CD4-positive, alpha-beta T cell (primary cell): ENCODE results near the gene TMEM108. TPM values are rescaled to one million over a fixed set of nuclear protein-coding genes. Genes with fewer than 3 reads are reported as not detected.

Experiments used
- ATAC-seq: fragments of 200-7000 bp; cut with Tn5 transposase; one replicate; pipeline ENCODE4 v1.10.0; 2022; ENCODE audit warnings: mild to moderate bottlenecking; ENCODE audit not compliant: poor library complexity
- CTCF ChIA-PET: fragments of 350-600 bp; sonication (Branson Sonifier 250); formaldehyde crosslinking; loops from one replicate; lab custom pipeline; 2021; ENCODE audit warnings: antibody characterized with exemption, inconsistent platforms; lab: Charles Lee
- POLR2A ChIA-PET: fragments of 350-600 bp; sonication (Branson Sonifier 250); formaldehyde crosslinking; loops from one replicate; lab custom pipeline; 2021; ENCODE audit warnings: antibody characterized with exemption, inconsistent platforms; lab: Charles Lee
- DNase-seq, 14 experiments: peaks; one replicate each; pipeline ENCODE4 v3.0.0-alpha.2; 2013 to 2020; ENCODE audit warnings: mixed read lengths in 2 of 14
- H3K27ac ChIP-seq, 2 donors: one replicate each; pipeline versions ENCODE4 v1.5.1 to v1.7.0; 2013; ENCODE audit warnings: low read length in 2 of 2, low read depth in 1 of 2, mild to moderate bottlenecking in 1 of 2
- H3K27me3 ChIP-seq, 2 experiments: 1 replicate in 1 of 2; 2 replicates in 1 of 2; pipeline versions ENCODE4 v1.6.1 to v1.7.0; 2013; ENCODE audit warnings: low read length in 2 of 2, control low read depth in 1 of 2, mild to moderate bottlenecking in 1 of 2, moderate library complexity in 1 of 2; ENCODE audit not compliant: insufficient read depth in 2 of 2, control insufficient read depth in 1 of 2
- H3K36me3 ChIP-seq: one replicate; pipeline ENCODE4 v1.6.1; 2013; ENCODE audit warnings: low read length, control low read depth; ENCODE audit not compliant: insufficient read depth
- H3K4me1 ChIP-seq: one replicate; pipeline ENCODE4 v1.6.1; 2013; ENCODE audit warnings: low read length, control low read depth; ENCODE audit not compliant: insufficient read depth
- H3K4me3 ChIP-seq: one replicate; pipeline ENCODE4 v1.5.1; 2013; ENCODE audit warnings: mild to moderate bottlenecking, low read length, moderate library complexity
- H3K9me3 ChIP-seq, 2 experiments: 1 replicate in 1 of 2; 2 replicates in 1 of 2; pipeline versions ENCODE4 v1.6.1 to v1.7.0; 2013; ENCODE audit warnings: low read length in 2 of 2, mild to moderate bottlenecking in 2 of 2, control low read depth in 1 of 2, moderate library complexity in 1 of 2; ENCODE audit not compliant: control insufficient read depth in 1 of 2, insufficient read depth in 1 of 2
- H3K27ac Mint-ChIP-seq: one replicate; pipeline ENCODE4 v1.8.0; 2020; ENCODE audit warnings: mixed read lengths
- H3K27me3 Mint-ChIP-seq: one replicate; pipeline ENCODE4 v1.8.0; 2021; ENCODE audit warnings: mixed read lengths
- H3K36me3 Mint-ChIP-seq: one replicate; pipeline ENCODE4 v1.8.0; 2021; ENCODE audit warnings: low read depth, mixed read lengths
- H3K4me1 Mint-ChIP-seq: one replicate; pipeline ENCODE4 v1.8.0; 2021; ENCODE audit warnings: low read depth, mixed read lengths
- H3K4me3 Mint-ChIP-seq: one replicate; pipeline ENCODE4 v1.8.0; 2020; ENCODE audit warnings: mild to moderate bottlenecking, mixed read lengths
- H3K9me3 Mint-ChIP-seq: one replicate; pipeline ENCODE4 v1.8.0; 2020; ENCODE audit warnings: mixed read lengths
- CTCF ChIP-seq: fragments of 200-600 bp; IDR thresholded peaks from one replicate; pipeline ENCODE4 v1.8.0; 2022; ENCODE audit warnings: antibody characterized with exemption, mild to moderate bottlenecking
- intact Hi-C, 2 experiments: fragments of 100-400 bp; cut with DNase I in 1 of 2; cut with micrococcal nuclease in 1 of 2; formaldehyde crosslinking; loops; one replicate each; pipeline versions ENCODE4 v1.15.1 to v1.9.0; 2023 to 2025; cut with DNase I, micrococcal nuclease
- total RNA-seq, 174 experiments: library from RNA in 2 of 174; stranded (reverse) in 2 of 174; gene quantifications; one replicate each; pipeline ENCODE4 v1.2.3 and lab custom pipeline; 2021 to 2026

The TMEM108 gene
- total RNA-seq, 2 experiments from 2014 or later, result not detected

GRCh38 chr3:133092681-133093080 is 54.5 kb downstream of the TMEM108 start:
- Mint-ChIP-seq H3K27ac (no peak overlapping the region), H3K4me3 (no peak overlapping the region), H3K4me1 (no peaks in the 10 kb centered on the region), H3K9me3 (no peaks in the 10 kb centered on the region), H3K36me3 (no peaks in the 10 kb centered on the region), H3K27me3 (no peaks in the 10 kb centered on the region)
- H3K36me3 ChIP-seq, result no peaks in the 10 kb centered on the region
- H3K27me3 ChIP-seq, result peaks cover 0 to 2% of the 10 kb centered on the region in 2 experiments
- ATAC-seq (no peak), DNase-seq (no peak)
- POLR2A ChIA-PET, result no interaction called here
- TF ChIP-seq CTCF, result no peak
- no peaks in the 10 kb centered on the region for H3K4me1 ChIP-seq
- intact Hi-C loops, result no loop called here
- no peak overlapping the region for H3K27ac ChIP-seq
- H3K9me3 ChIP-seq, result no peaks in the 10 kb centered on the region
- CTCF ChIA-PET, result no interaction called here
- H3K4me3 ChIP-seq, result no peak overlapping the region

GRCh38 chr3:133093366-133093765 is 55.2 kb downstream of the TMEM108 start:
- CTCF ChIA-PET, result no interaction called here
- TF ChIP-seq CTCF, result no peak
- DNase-seq (no peak), ATAC-seq (no peak)
- H3K9me3 Mint-ChIP-seq, result no peaks in the 10 kb centered on the region
- no peaks in the 10 kb centered on the region for H3K4me1 ChIP-seq
- POLR2A ChIA-PET, result no interaction called here
- no peaks in the 10 kb centered on the region for H3K9me3 ChIP-seq
- no peaks in the 10 kb centered on the region for H3K27me3 Mint-ChIP-seq
- H3K36me3 ChIP-seq, result no peaks in the 10 kb centered on the region
- H3K4me3 Mint-ChIP-seq, result no peak overlapping the region
- H3K4me1 Mint-ChIP-seq, result no peaks in the 10 kb centered on the region
- no peak overlapping the region for H3K27ac Mint-ChIP-seq
- H3K27ac ChIP-seq, result no peak overlapping the region
- intact Hi-C loops, result no loop called here
- H3K27me3 ChIP-seq, result peaks cover 0 to 2% of the 10 kb centered on the region in 2 experiments
- no peaks in the 10 kb centered on the region for H3K36me3 Mint-ChIP-seq
- no peak overlapping the region for H3K4me3 ChIP-seq

- POLR2A ChIA-PET, result no interaction called here
- Histone ChIP-seq H3K4me1 (no peaks in the 10 kb centered on the region), H3K27me3 (peaks cover 0 to 2% of the 10 kb centered on the region in 2 experiments), H3K9me3 (no peaks in the 10 kb centered on the region), H3K36me3 (no peaks in the 10 kb centered on the region), H3K27ac (no peak overlapping the region), H3K4me3 (no peak overlapping the region)
- ATAC-seq (no peak), DNase-seq (no peak)
- no peak for TF ChIP-seq CTCF
- H3K4me1 Mint-ChIP-seq, result no peaks in the 10 kb centered on the region
- no peaks in the 10 kb centered on the region for H3K9me3 Mint-ChIP-seq
- no peaks in the 10 kb centered on the region for H3K36me3 Mint-ChIP-seq
- intact Hi-C loops, result no loop called here
- H3K27ac Mint-ChIP-seq, result no peak overlapping the region
- no peak overlapping the region for H3K4me3 Mint-ChIP-seq
- CTCF ChIA-PET, result no interaction called here
- peaks cover 3% of the 10 kb centered on the region for H3K27me3 Mint-ChIP-seq
These were observed 58.9 kb downstream of the TMEM108 start for GRCh38 chr3:133096900-133097613.
